SK-N-SH (cell line): ENCODE data around the gene POT1. TPM values are rescaled to one million over a fixed set of nuclear protein-coding genes. Genes with fewer than 3 reads are reported as not detected.
"Not testable (repeated sequence)": the region's sequence is repeated elsewhere in the genome, so short reads cannot be mapped to it uniquely, and the experiment has no call there.

ENCODE experiments used
- CTCF ChIA-PET: fragments of 300-600, 350-600 bp; formaldehyde crosslinking; extraction: SDS; loops from one replicate; lab custom pipeline; 2021; lab: Yijun Ruan, JAX
- POLR2A ChIA-PET: fragments of 350-600 bp; sonication (Branson Sonifier 250); formaldehyde crosslinking; extraction: SDS; loops from one replicate; lab custom pipeline; 2020; ENCODE audit warnings: antibody characterized with exemption, inconsistent platforms; lab: Yijun Ruan, JAX
- DNase-seq: peaks from one replicate; pipeline ENCODE4 v3.0.0; 2012
- H2AFZ ChIP-seq: fragments of 200-600 bp; sonication (generic); 2 replicates; pipeline ENCODE4 v1.8.1; 2016; ENCODE audit warnings: antibody characterized with exemption, mild to moderate bottlenecking, low read depth
- H3F3A ChIP-seq: fragments of 200-600 bp; sonication (generic); replicated peaks from 2 replicates; pipeline ENCODE3; 2016; ENCODE audit warnings: antibody characterized with exemption, mild to moderate bottlenecking; ENCODE audit not compliant: insufficient read depth
- H3K27ac ChIP-seq, 2 experiments: fragments of 200-500 bp in 1 of 2; fragments of 200-600 bp in 1 of 2; sonication (Bioruptor generic) in 1 of 2; sonication (generic), shearing (Covaris generic) in 1 of 2; 2 replicates each; pipeline versions ENCODE4 v1.5.1 to v1.6.1; 2014 to 2016; ENCODE audit warnings: low read depth in 2 of 2, inconsistent platforms in 1 of 2, low read length in 1 of 2, mild to moderate bottlenecking in 1 of 2, mixed read lengths in 1 of 2
- H3K27me3 ChIP-seq: fragments of 200-600 bp; sonication (generic), shearing (Covaris generic); 2 replicates; pipeline ENCODE4 v1.6.1; 2016; ENCODE audit warnings: mixed run types; ENCODE audit not compliant: insufficient read depth
- H3K36me3 ChIP-seq, 2 experiments: fragments of 200-500 bp in 1 of 2; fragments of 200-600 bp in 1 of 2; sonication (Bioruptor generic) in 1 of 2; sonication (generic) in 1 of 2; replicated peaks in 1 of 2; 2 replicates each; pipeline versions ENCODE3 to v1.5.1; 2014 to 2016; ENCODE audit warnings: low read length in 1 of 2, mild to moderate bottlenecking in 1 of 2; ENCODE audit not compliant: insufficient read depth in 2 of 2, control insufficient read depth in 1 of 2
- H3K4me1 ChIP-seq, 2 experiments: fragments of 200-500 bp in 1 of 2; fragments of 200-600 bp in 1 of 2; sonication (Bioruptor generic) in 1 of 2; sonication (generic), shearing (Covaris generic) in 1 of 2; 2 replicates each; pipeline versions ENCODE4 v1.5.1 to v1.6.1; 2014 to 2016; ENCODE audit warnings: low read depth in 1 of 2, low read length in 1 of 2, mixed run types in 1 of 2; ENCODE audit not compliant: insufficient read depth in 2 of 2, control insufficient read depth in 1 of 2
- H3K4me2 ChIP-seq: fragments of 200-600 bp; sonication (generic), shearing (Covaris generic); 2 replicates; pipeline ENCODE4 v1.6.1; 2017; ENCODE audit warnings: mixed run types
- H3K4me3 ChIP-seq, 2 experiments: fragments of 200-500 bp in 1 of 2; fragments of 200-600 bp in 1 of 2; sonication (Bioruptor generic) in 1 of 2; sonication (generic), shearing (Covaris generic) in 1 of 2; 2 replicates each; pipeline versions ENCODE4 v1.5.1 to v1.8.1; 2014 to 2016; ENCODE audit warnings: low read depth in 2 of 2, inconsistent platforms in 1 of 2, low read length in 1 of 2, mild to moderate bottlenecking in 1 of 2, mixed read lengths in 1 of 2, moderate library complexity in 1 of 2
- H3K79me2 ChIP-seq: fragments of 200-600 bp; sonication (generic); 2 replicates; pipeline ENCODE4 v1.8.1; 2017; ENCODE audit warnings: mild to moderate bottlenecking; ENCODE audit not compliant: insufficient read depth
- H3K9ac ChIP-seq: fragments of 200-600 bp; sonication (generic); 2 replicates; pipeline ENCODE4 v1.6.1; 2017; ENCODE audit warnings: mixed run types
- H3K9me2 ChIP-seq: fragments of 200-600 bp; sonication (generic); 2 replicates; pipeline ENCODE4 v1.6.1; 2017; ENCODE audit warnings: mixed run types
- H3K9me3 ChIP-seq: fragments of 200-600 bp; sonication (generic); 2 replicates; pipeline ENCODE4 v1.6.1; 2017; ENCODE audit warnings: mixed run types, mild to moderate bottlenecking, moderate library complexity
- H4K20me1 ChIP-seq: fragments of 200-600 bp; sonication (generic); 2 replicates; pipeline ENCODE4 v1.6.1; 2017; ENCODE audit warnings: mild to moderate bottlenecking, mixed run types; ENCODE audit not compliant: insufficient read depth
- EZH2phosphoT487 ChIP-seq: fragments of 200-600 bp; sonication (generic); IDR thresholded peaks from 2 replicates; pipeline ENCODE4 v1.6.1; 2017; ENCODE audit warnings: low read depth, mixed run types, mild to moderate bottlenecking, antibody characterized with exemption, moderate library complexity, borderline replicate concordance
- REST ChIP-seq: IDR thresholded peaks from 2 replicates; pipeline ENCODE4 v1.6.1; 2012; ENCODE audit warnings: mild to moderate bottlenecking, low read depth, low read length, moderate library complexity
- SIN3A ChIP-seq: IDR thresholded peaks from 2 replicates; pipeline ENCODE4 v1.6.1; 2012; ENCODE audit warnings: low read depth, mild to moderate bottlenecking, low read length, moderate library complexity, borderline replicate concordance
- YY1 ChIP-seq: IDR thresholded peaks from 2 replicates; pipeline ENCODE4 v1.4.0; 2012; ENCODE audit warnings: low read depth, mild to moderate bottlenecking
- WGBS: methylation state at CpG from one replicate; pipeline ENCODE4 v1.1.6; 2017; ENCODE audit warnings: low lambda C conversion rate; 5-methylcytosine and 5-hydroxymethylcytosine counted together
- polyA plus RNA-seq, 3 experiments: library from polyadenylated mRNA; depleted of rRNA; stranded (reverse); fragments of >200 nt; gene quantifications; 2 replicates each; pipeline ENCODE4 v1.2.3, GENCODE V29; 2012

POT1 gene
- polyA plus RNA-seq, 1 of the 3 experiments (the other 2 are of a cell fraction) = 18.1 TPM

- DNase-seq, H3K9me2 ChIP-seq, POLR2A ChIA-PET, H3K27me3 ChIP-seq, H3K4me2 ChIP-seq, H4K20me1 ChIP-seq, H3F3A ChIP-seq, H3K9ac ChIP-seq, H3K4me1 ChIP-seq, H2AFZ ChIP-seq, H3K36me3 ChIP-seq, H3K27ac ChIP-seq, CTCF ChIA-PET, H3K9me3 ChIP-seq, H3K4me3 ChIP-seq, H3K79me2 ChIP-seq: not testable (repeated sequence)
- 17% methylated on average over 1 of the region's 1 CpG for WGBS
These were observed 28.3 kb upstream of the POT1 start for GRCh38 chr7:124957952-124958351.

GRCh38 chr7:124956160-124956559, 26.5 kb upstream of the POT1 start:
- no peaks in the 10 kb centered on the region for H3K36me3 ChIP-seq
- no peak for DNase-seq
- TF ChIP-seq SIN3A = no peak
- no peak for TF ChIP-seq EZH2phosphoT487
- no peak for TF ChIP-seq REST
- TF ChIP-seq, all 33 proteins: peak for 0
- CTCF ChIA-PET = no interaction called here
- 39% methylated on average over 1 of the region's 1 CpG for WGBS
- H2AFZ ChIP-seq = no peak overlapping the region
- no peak overlapping the region for H3K27ac ChIP-seq
- no peaks in the 10 kb centered on the region for H3K9me3 ChIP-seq
- POLR2A ChIA-PET = no interaction called here
- peaks cover 0 to 6% of the 10 kb centered on the region in 2 experiments; a peak in 1 of 4 replicates for H3K4me1 ChIP-seq
- H3K27me3 ChIP-seq = no peaks in the 10 kb centered on the region
- no peaks in the 10 kb centered on the region for H3K9me2 ChIP-seq
- no peaks in the 10 kb centered on the region for H3K79me2 ChIP-seq
- no peaks in the 10 kb centered on the region for H4K20me1 ChIP-seq
- no peaks in the 10 kb centered on the region for H3F3A ChIP-seq
- H3K4me3 ChIP-seq = no peak overlapping the region
- H3K9ac ChIP-seq = no peak overlapping the region
- H3K4me2 ChIP-seq = no peak overlapping the region

- Histone ChIP-seq H3K4me1 (peaks cover 0 to 6% of the 10 kb centered on the region in 2 experiments; a peak in 1 of 4 replicates), H3K9me3 (no peaks in the 10 kb centered on the region), H3K27me3 (no peaks in the 10 kb centered on the region), H3K9me2 (no peaks in the 10 kb centered on the region), H2AFZ (peak overlapping the region; percentile 5; the same call in 1 of the 2 replicates), H3K79me2 (no peaks in the 10 kb centered on the region), H3K4me3 (no peak overlapping the region), H3F3A (no peaks in the 10 kb centered on the region), H3K27ac (no peak overlapping the region), H3K4me2 (no peak overlapping the region), H3K9ac (no peak overlapping the region)
- no peak for DNase-seq
- CTCF ChIA-PET = no interaction called here
- POLR2A ChIA-PET = no interaction called here
- TF ChIP-seq YY1 = no peak
- TF ChIP-seq, all 33 proteins: peak for 0
- Histone ChIP-seq H3K36me3 (no peaks in the 10 kb centered on the region), H4K20me1 (no peaks in the 10 kb centered on the region)
These were observed 25.2 kb upstream of the POT1 start for GRCh38 chr7:124954790-124955189.
